ENCODE measurements around the gene ANKMY1.

The ANKMY1 gene

DNA sequence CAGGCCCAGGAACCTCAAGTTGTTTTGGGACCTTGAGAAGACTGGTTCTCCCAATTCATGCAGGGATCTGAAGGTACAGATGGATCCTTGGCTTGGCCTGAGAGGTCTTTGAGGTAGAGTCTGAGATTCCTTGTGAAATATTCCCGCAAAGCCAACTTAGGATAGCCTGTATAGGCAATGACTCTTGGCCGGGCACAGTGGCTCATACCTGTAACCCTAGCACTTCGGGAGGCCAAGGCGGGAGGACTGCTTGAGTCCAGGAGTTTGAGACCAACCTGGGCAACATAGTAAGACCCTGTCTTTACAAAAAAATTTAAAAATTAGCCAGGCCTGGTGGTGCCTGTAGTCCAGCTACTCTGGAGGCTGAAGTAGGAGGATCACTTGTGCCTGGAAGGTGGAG is 40.4 kb downstream of the ANKMY1 start:
- no peak for DNase-seq

DNA sequence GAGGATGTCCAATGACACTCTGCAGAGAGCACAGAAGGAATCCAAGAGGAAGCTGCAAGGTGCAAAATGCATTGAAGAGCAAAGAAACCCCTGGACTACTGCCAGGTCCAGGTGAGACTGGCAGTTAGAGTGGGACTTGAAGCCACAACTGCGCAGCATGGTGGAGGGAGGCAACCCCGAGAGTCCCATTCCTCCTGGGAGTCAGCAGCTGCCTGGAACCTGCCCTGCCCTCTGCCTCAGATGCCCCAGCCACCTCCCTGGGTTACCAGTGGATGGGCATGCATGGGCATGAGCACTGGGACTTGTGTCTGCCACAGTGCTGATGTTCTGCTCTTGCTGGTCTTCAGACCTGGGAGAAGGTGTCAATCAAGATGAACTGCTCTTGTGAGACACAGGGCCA is 43.2 kb downstream of the ANKMY1 start:
- no peak for DNase-seq

DNA sequence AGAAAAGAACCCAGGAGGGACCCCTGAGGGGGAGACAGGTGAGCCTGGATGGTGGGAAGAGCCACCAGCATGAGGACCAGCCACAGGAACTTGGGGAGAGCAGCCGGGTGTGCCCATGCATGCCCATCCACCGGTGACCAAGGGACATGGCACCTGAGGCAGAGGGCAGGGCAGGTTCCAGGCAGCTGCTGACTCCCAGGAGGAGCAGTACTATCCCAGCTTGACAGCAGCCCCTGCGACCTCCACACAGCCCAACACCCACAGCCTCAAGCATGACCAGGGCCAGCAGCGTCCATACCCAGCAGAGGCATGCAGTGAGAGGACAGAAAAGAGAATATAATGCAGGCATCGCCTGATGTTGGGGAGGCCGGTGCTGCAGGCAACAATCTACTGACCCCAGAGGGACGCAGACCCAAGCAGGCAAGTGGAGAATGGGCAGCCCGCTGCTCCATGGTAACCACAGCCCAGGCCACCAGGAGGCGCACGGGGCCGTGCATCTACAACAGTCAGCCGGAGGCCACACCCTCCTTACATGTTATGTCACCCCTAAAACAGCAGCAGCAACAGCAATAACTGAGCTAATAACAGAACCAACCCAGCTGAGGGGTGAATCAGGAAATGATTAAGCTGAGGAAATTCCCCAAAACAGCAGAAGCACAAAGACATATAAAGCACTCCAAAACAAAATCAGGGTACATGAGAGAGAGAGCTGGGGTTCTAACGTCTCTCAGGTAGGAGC is 44.1 kb downstream of the ANKMY1 start:
- no peak for DNase-seq

DNA sequence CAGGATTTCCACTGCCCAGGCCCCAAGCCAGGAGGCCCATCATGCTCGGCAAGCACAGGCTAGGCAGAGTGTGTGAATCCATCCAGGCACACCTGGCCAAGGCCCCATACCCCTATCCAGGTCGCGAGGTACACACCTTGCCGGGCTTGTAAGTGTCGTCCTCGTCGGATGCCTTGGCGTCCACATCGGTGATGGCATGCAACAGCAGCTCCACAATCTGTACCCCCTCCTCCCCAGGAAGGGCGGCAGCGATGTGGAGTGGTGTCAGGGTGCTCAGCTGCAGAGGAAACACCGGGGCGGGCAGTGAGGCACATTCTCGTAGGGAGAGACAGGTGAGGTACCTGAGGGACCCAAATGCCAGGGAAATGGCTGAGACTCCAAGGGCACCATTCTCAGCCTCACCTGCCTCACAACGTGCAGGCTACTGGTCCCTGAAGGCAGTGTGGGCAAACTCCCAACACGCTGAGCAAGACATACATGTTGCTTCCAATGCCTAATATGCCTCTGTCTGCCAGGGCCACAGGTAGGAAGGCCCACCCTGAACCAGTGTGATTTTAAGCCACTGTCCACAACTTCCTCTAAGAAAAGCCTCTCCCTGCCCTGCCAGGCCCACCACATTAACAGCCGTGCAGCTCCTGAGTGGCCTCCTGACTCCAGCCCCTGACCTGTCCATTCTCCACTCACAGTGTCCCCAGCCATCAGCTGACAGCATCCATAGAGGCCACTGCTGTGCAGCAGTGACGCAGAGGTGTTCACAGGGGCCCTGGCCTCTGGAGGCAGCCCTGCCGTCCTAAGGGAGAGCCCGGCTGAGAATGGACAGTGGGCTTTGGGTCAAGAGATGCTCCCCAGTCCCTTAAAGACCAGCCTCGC is 44.9 kb downstream of the ANKMY1 start:
- no peak for DNase-seq

DNA sequence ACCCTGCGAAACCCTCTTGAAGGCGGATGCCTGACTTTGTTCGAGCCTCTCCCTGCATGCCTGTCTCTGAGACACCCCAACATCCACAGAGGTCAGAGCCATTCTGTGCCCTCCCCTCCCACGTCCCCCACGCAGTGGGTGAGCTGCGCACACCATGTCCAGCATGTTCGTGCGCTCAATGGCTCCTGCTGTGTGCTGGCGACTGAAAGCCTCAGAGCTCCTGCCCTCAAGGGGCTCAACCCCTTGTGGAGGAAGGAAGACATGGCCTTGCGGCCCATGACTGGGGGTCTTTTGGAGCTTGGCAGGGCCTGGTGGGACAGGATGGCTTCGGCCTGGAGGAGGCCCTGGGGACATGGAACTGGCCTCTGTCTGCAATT is 45.7 kb downstream of the ANKMY1 start:
- DNase-seq, result no peak

DNA sequence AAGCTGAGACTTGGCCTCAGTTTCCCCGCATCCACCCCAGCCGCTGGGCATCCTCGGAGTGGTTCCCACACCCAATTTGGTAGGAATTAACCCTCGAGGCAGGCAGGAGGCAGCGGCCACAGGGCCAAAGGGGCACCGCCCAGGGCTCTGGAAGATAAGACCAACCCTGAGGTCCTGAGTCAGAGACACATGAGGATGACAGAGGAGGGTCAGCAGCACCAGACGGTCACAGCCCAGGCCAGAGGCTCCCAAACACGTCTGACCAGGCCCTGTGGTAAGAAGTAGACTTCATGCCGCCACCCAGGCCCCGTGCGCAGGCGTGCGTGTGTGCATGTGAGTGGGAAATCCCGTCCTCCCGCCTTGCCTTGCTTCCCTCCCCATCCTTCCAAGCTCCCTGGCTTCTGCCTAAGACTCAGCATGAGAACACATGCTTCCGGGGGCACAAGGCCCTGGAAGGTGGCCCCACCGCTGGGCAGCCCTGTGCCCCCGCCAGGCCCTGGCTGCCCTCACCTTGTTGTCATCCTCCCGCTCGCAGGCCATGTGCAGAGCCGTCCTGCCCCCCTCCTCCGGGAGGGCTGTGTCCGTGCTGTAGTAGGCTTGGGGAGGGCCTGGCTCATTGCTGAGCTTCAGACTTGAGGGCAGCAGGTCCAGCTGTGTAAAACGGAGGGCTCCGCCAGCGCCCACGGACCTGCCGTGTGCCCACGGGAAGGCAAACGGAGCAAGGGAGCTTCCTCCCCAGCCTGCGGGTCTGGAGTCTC is 46.3 kb downstream of the ANKMY1 start:
- no peak for DNase-seq

DNA sequence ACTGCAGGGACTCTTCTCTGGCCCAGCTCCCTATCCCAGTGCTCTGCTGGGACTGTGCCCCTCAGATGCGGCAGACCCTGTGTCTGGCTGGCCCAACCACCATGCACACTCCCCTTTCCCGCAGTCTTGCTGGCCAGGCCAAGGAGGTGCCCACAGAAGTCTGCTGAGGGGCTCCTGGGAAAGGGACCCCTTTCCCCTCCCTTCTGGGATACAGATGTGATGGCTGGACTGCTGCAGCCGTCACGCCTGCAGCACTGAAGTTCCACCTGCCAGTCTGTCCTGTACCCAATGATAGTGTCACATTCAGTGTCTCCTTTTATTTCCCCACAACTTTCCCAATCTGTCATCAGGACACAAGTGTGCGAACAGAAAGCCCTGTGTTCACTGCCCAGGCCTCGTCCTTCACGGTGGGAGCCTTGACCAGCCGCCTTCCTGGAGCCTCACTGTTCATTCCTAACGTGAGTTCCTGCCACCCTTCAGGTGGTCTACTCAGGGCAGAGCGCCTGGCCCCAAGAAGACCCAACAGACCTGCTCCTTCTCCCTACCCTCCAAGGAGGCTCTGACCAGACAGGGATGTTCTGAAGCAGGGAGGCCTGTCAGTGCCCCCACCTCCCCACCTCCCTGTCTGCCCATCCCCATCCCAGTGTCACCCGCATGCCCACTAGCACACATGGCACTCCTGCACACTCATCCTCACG is 47.1 kb downstream of the ANKMY1 start:
- no peak for DNase-seq

DNA sequence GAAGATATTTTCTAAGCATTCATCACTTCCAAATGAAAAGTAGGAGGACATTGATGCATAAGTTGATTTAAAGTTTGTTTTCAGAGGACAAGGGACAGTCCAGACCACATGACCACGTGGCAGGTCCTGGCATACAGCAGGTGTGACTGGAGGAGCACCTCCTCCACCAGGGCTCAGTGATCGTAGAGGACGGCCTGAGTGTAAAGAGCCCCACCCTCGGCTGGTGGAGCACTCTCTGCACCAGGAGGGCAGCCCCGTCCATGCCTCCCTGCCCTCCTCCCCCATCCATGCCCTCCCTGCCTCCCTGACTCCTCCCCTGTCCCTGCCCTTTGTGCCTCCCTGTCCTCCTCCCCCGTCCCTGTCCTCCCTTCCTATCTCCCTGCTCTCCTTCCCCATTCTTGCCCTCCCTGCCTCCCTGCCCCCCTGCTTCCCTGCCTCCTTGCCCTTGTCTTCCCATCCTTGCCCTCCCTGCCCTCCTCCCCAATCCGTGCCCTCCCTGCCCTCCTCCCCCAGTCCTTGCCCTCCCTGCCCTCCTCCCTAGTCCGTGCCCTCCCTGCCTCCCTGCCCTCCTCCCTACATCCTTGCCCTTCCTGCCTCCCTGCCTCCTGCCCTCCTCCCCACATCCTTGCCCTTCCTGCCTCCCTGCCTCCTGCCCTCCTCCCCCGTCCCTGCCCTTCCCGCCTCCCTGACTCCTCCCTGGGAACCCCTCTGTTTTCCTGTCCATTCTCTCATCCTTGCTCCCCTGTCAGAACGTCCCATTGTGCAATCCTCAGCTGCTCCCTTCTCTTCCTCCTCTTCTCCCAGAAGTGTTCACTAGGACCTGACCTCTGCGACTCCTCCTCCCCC is 47.9 kb downstream of the ANKMY1 start:
- DNase-seq, result no peak

DNA sequence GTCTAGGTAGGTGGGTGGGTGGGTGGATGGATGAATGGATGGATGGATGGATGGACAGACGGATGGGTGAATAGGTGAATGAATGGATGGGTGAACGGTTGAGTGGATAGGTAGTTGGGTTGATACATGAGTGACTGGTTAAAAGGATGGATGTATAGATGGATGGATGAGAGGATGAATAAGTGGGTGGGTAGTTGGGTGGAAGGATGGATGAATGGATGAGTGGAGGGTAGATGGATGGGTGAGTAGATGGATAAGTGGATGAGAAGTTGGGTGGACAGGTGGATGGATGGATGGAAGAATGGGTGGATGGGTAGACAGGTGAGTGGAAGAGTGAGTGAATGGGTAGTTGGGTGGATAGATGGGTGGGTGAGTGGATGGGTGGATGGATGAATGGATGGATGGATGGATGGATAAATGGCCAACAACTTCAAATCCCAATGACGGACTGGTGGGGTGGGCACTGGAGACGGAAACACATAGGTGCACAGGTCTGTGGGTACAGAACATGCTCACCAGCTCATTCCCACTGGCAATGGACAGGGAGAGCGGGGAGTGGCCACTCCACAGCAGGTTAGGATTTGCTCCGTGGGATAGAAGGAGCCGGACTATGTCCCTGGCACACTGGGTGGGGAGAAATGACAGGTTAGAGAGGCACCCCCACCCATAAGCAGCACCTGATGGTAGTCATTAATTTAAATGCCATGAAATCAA is 48.8 kb downstream of the ANKMY1 start:
- DNase-seq, result no peak

DNA sequence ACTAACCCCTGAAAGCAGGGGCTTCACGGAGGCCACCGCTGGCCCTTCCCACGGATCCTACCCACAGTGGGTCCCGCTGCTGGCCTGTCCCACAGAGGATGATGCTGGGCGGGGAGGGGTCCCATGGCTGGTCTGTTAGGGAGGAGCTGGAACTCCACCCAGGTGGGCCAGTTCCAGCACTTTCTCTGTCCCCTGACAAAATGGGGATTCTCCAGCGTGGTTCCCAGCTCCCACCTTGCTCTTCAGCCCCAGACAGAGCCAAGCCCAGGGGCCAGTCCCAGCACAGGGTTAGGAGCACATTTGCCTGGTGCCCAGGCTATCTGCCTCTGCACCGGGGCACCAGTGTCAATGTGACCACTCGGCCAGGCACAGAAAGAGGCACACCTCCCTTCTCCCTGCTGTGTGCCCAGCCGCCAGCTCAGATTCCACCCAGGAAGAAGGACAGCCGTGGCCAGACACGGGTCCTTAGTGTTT is 50.0 kb downstream of the ANKMY1 start:
- DNase-seq, result no peak

DNA sequence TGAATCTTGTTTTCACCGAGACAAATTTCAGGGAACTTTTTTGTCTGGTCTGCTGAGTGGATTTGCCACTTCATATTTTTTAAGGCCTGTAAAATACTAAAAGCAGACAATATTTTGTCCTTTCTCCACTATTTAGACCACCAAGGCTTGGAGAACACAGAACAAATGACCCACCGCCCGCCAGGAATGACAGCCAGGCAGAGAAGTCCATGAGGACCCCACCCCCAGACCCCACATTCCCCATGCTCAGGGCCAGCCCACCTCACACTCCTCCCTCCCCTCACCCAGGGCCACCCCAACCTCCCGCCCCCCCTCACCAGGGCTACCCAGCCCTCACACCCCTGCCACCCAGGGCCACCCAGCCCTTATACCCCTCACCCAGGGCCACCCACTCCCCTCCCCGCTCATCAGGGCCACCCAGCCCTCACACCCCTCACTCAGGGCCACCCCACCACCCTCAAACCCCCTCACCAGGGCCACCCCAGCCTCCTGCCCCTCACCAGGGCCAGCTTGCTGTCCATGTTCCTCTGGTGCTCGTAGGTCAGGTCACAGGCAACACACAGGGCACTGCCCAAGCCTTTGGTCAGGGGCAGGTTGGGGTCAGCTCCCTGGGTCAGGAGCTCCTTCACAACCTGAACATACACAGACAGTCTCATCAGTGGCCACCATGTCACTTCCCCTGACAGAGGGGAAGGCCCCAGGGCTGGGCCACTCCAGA is 50.6 kb downstream of the ANKMY1 start:
- DNase-seq, result no peak

DNA sequence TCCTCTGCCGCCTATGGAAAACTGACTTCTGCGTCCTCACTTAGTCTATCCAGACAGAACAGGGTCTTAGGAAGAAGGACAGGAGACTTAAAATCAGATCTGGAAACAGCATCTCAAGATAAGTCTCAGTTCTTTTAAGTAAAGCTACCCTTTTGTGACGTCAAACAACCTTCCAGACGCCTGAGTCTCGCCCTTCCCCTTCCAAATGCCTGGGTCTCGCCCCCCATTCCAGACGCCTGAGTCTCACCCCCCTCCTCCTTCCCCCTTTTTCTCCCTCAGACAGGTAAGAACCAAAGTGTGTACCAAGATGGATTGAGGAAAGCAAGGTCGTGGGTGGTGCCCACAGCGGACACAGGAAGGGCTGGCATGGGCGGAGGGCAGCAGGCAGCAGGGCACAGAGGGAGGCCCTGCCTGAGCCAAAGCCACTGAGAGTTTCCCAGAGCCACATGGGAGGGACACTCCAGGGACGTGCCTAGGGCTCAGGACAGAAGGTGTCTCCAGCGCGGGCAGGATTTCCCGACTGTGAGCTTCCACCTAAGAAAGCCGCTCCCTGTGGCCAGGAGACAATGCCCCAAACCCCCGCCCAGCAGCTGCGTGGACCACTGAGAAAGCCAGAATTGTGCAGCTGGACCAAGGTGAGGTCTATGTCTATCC is 51.3 kb downstream of the ANKMY1 start:
- DNase-seq, result no peak

DNA sequence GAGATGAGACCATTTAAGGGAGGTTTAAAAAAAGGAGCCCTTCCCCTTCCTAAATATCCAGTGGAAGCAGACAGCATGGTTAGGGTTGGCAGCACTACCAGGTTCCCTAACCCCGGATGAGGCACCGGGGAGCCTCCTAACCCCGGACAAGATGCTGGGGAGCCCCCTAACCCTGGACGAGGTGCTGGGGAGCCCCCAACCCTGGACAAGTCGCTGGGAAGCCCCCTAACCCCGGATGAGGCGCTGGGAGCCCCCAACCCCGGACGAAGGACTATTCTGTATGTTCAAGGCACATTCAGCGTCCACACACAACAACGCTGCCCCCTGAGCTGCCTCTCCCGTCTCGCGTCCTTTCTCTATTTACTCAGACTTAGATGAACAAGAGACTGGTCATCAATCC is 51.9 kb downstream of the ANKMY1 start:
- no peak for DNase-seq

DNA sequence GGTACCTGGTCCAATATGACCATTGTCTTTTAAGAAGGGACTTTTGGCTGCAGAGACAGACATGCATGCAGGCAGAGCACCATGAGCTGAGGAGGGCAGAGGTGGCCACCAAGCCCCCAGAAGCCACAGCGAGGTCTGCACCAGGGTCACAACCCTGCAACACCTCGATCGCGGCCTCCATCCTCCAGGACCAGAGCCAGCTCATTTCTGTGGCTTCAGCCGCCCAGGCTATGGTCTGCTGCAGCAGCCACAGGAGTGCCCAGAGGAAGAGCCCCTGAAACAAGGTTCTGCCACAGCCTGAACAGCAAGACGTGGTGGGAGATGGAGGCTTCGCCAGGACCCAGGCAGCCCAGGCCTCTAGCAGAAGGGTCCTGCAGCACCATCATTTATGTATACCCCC is 53.9 kb downstream of the ANKMY1 start:
- no peak for DNase-seq

DNA sequence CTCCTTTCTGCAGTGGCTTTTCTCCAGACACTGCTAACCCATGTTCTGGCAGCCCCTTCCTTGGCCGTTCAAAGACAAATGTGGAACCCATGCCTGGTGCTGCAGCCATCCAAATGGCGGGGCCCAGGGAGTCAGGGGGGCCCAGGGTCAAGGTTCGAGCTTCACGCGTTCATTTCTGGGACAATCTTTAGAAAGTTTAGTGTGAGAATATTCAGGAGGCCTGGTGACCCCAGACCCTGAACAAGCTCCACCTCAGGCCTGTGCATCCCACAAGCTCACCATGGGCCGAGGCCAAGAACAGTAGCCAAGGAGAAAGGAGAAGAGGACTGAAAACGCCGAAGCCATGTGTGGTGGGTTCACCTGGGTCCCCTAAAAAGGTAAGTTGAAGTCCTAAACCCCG is 54.4 kb downstream of the ANKMY1 start:
- no peak for DNase-seq

DNA sequence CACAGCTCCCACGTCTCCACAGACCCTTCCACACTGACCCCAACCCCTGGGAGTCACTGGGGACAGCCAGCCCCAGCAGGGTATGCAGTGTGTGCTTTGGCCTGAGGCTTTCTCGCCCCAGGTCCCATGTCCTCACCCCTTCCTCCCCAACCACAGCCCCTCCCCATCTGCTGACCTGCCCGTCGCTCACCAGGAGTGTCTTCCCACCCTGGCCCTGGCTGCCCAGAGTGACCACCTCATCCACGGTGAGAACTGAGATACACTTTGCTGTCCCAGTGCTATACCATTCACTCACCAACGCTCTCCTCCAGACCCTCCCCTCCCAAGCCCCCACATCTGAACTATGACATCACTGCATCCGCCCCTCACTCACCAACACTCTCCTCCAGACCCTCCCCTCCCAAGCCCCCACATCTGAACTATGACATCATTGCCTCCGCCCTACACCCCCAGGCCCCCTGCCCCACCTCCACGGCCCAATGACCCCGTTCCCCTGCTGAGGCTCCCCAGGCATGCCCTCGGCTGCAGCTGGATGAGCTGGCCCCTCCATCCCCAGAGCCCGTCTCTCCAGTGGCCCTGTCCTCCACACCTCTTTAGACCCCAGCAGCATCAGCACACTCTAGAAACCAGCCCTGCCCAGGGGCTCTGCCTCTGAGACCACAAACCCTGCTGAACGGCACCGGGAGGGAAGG is 55.2 kb downstream of the ANKMY1 start:
- DNase-seq, result no peak

DNA sequence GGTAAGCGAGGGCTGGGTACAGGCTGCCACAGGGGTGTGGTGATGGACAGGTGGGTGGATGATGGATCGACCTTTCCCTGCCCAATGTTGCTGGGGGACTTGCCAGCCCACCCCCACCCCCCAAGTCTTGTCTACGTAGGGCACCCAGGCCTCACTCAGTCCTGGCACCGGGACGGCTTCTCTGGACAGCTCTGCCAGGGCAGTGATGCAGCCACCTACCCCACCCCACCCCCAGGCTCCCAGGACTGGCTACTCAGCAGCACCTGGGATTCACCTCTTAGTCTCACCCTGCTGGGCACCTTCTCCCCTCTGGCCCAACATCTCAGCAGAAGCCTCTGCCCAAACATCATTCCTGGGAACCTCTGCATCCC is 55.7 kb downstream of the ANKMY1 start:
- DNase-seq, result no peak

DNA sequence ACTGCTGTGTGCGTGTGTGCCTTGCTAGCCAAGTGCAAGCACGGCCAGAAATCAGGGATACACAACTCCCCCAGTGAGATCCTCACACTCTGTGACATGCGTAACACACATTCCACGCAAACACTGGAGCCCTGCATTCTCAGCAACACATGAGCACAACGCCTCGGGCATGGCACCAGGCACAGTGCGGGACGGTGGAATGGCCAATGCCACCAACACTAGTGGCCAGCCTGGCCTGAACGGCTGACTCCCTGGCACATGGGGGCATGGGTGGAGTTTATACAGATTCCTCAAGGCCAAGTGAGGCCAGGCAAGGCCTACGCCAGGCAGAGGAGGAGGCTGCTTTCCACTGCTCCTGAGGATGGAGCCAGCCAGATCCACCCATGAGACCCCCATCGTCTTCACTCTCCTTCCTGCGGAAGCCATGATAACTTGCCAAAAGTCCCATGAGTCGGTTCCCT is 56.2 kb downstream of the ANKMY1 start:
- no peak for DNase-seq
